Stimulated activated CD4-positive, alpha-beta T cell treated with anti-CD3 and anti-CD28 coated beads, Interleukin-12 subunit alpha, Interleukin-12 subunit beta, amount 100 ng/mL, for 48 hours (primary cell): ENCODE data around the gene TMEM41B.
A peak's percentile ranks its signal among the peaks of the same experiment; 100 is the strongest.
"Not testable (repeated sequence)": the region's sequence is repeated elsewhere in the genome, so short reads cannot be mapped to it uniquely, and the experiment has no call there.

Experiments
- DNase-seq, 3 donors: peaks; one replicate each; pipeline ENCODE4 v3.0.0-alpha.2; 2020; ENCODE audit warnings: low read depth in 2 of 3, low spot score in 1 of 3

The TMEM41B gene

GRCh38 chr11:9314291-9315077, at the start of gene TMEM41B:
Gene TMEM41B, minus strand, starts transcription at chr11:9314593. Its CDS starts 152 bp downstream, at chr11:9314441.
- DNase-seq, result peak; percentile 98 to 99 (median 99)

- peak in 1 of 3 donors; percentile 5 for DNase-seq
Measured at GRCh38 chr11:9362393-9362863, 48.0 kb upstream of the TMEM41B start.

- not testable (repeated sequence) for DNase-seq
Measured at GRCh38 chr11:9360862-9361622, 46.6 kb upstream of the TMEM41B start.

- DNase-seq, result no peak
Measured at GRCh38 chr11:9357041-9357440, 42.6 kb upstream of the TMEM41B start.

- no peak for DNase-seq
Measured at GRCh38 chr11:9351321-9351881, 37.0 kb upstream of the TMEM41B start.

GRCh38 chr11:9347779-9348178, 33.4 kb upstream of the TMEM41B start:
- not testable (repeated sequence) for DNase-seq

GRCh38 chr11:9347100-9347499, 32.7 kb upstream of the TMEM41B start:
- no peak for DNase-seq

- DNase-seq, result no peak
Measured at GRCh38 chr11:9344061-9344680, 29.8 kb upstream of the TMEM41B start.

GRCh38 chr11:9341638-9342178, 27.3 kb upstream of the TMEM41B start:
- DNase-seq, result no peak

GRCh38 chr11:9332655-9333054, 18.3 kb upstream of the TMEM41B start:
- DNase-seq, result no peak

- DNase-seq, result no peak
Measured at GRCh38 chr11:9330387-9331384, 16.3 kb upstream of the TMEM41B start.

GRCh38 chr11:9320047-9320446, 5.7 kb upstream of the TMEM41B start:
- no peak for DNase-seq

GRCh38 chr11:9319377-9320001, 5.1 kb upstream of the TMEM41B start:
- DNase-seq, result not testable (repeated sequence)

GRCh38 chr11:9318442-9319376, 4.3 kb upstream of the TMEM41B start:
- not testable (repeated sequence) for DNase-seq

- no peak for DNase-seq
Measured at GRCh38 chr11:9316334-9316733, 1.9 kb upstream of the TMEM41B start.

GRCh38 chr11:9315078-9315688, 790 bp upstream of the TMEM41B start:
- no peak for DNase-seq

GRCh38 chr11:9313648-9314290, 624 bp downstream of the TMEM41B start:
- no peak for DNase-seq
